ENCODE data around the gene SOCS6. TPM values are rescaled to one million over a fixed set of nuclear protein-coding genes. Genes with fewer than 3 reads are reported as not detected.

Gene SOCS6
- polyA plus RNA-seq, 2 of the 4 experiments (the other 2 are of a cell fraction), result 31.2 to 88.2 TPM

- FAIRE-seq, result no peak
- Histone ChIP-seq H3K27ac (peak overlapping the region; percentile 95 to 100), H3K4me1 (peaks cover 70% of the 10 kb centered on the region), H3K9me3 (no peaks in the 10 kb centered on the region), H3K4me3 (peak overlapping the region; percentile 38), H3K4me2 (peak overlapping the region; percentile 97)
- TF ChIP-seq HOXB5 (CRISPR knock-in tag; IDR thresholded peaks at IDR 0.05) (no peak), SREBF2 (IDR thresholded peaks at IDR 0.05) (no peak), KDM1A (IDR thresholded peaks at IDR 0.05; ENCODE audit: low read depth) (no peak), ELK1 (IDR thresholded peaks at IDR 0.05; ENCODE audit: low read depth, low read length) (no peak), HES2 (IDR thresholded peaks at IDR 0.05) (no peak)
- no peak for ATAC-seq
- CTCF ChIA-PET, result interaction anchor here (1.0 kb wide), 1 partner anchor 100 kb away, joined by 4 read pairs; no protein-coding TSS in a partner anchor
- POLR2A ChIA-PET, result no interaction called here
- no peak for DNase-seq (ENCODE audit: low read depth in 1 of 2, low spot score in 1 of 2)
- WGBS (ENCODE audit: missing lambda C conversion rate), result 44% methylated on average over 5 of the region's 5 CpGs
These were observed 5.8 kb downstream of the SOCS6 start for GRCh38 chr18:70294471-70295191.

- peak overlapping the region; percentile 95 to 100 for H3K27ac ChIP-seq
These were observed 6.6 kb downstream of the SOCS6 start for GRCh38 chr18:70295192-70296188.

GRCh38 chr18:70296289-70296688, 7.4 kb downstream of the SOCS6 start:
- Histone ChIP-seq H3K4me2 (peak overlapping the region; percentile 97), H3K27ac (peak overlapping the region; percentile 95 to 100), H3K9me3 (no peaks in the 10 kb centered on the region), H3K4me1 (peaks cover 85% of the 10 kb centered on the region), H3K4me3 (peak overlapping the region; percentile 38)
- ChIA-PET POLR2A (interaction anchor here (0.7 to 1.7 kb wide), 4 partner anchors 62 to 126 kb away, joined by 3 to 8 read pairs (median 4); no protein-coding TSS in a partner anchor), CTCF (interaction anchor here (1.0 to 2.0 kb wide), 3 partner anchors 87 to 155 kb away, joined by 4 to 7 read pairs (median 4); no protein-coding TSS in a partner anchor)
- no peak for FAIRE-seq
- TF ChIP-seq FOSB (CRISPR knock-in tag; IDR thresholded peaks at IDR 0.05) (no peak), TFCP2L1 (CRISPR knock-in tag; IDR thresholded peaks at IDR 0.05) (0 out of 2 replicates have a peak, but pooled peaks have one; percentile 29), JUN (IDR thresholded peaks at IDR 0.05) (peak in 1 of 2 experiments; percentile 35; a peak in 1 of 5 replicates), MAX (IDR thresholded peaks at IDR 0.05) (peak; percentile 57)
- peak; percentile 83 to 84 for ATAC-seq
- DNase-seq (ENCODE audit: low read depth in 1 of 2, low spot score in 1 of 2), result peak; percentile 36 to 90
- under 1% methylated on average over 10 of the region's 10 CpGs for WGBS (ENCODE audit: missing lambda C conversion rate)

More at GRCh38 chr18:70295192-70296188, 6.6 kb downstream of the SOCS6 start:
- ChIA-PET CTCF (interaction anchor here (1.0 to 2.0 kb wide), 4 partner anchors 87 to 156 kb away, joined by 4 to 7 read pairs (median 4); no protein-coding TSS in a partner anchor), POLR2A (interaction anchor here (0.6 to 1.7 kb wide), 3 partner anchors 62 to 127 kb away, joined by 3 to 8 read pairs (median 3); no protein-coding TSS in a partner anchor)
- DNase-seq (ENCODE audit: low read depth in 1 of 2, low spot score in 1 of 2), result peak in 1 of 2 experiments; percentile 43
- FAIRE-seq, result no peak
- TF ChIP-seq FOSB (CRISPR knock-in tag; IDR thresholded peaks at IDR 0.05) (0 out of 2 replicates have a peak, but pooled peaks have one; percentile 65), JUNB (IDR thresholded peaks at IDR 0.05) (no peak), RNF2 (IDR thresholded peaks at IDR 0.05; ENCODE audit: borderline replicate concordance, low read depth) (no peak), PHF8 (IDR thresholded peaks at IDR 0.05; ENCODE audit: borderline replicate concordance, low read depth) (no peak)
- Histone ChIP-seq H3K9me3 (no peaks in the 10 kb centered on the region), H3K4me3 (peak overlapping the region; percentile 38), H3K4me1 (peaks cover 78% of the 10 kb centered on the region), H3K4me2 (peak overlapping the region; percentile 97)
- 10% methylated on average over 8 of the region's 8 CpGs for WGBS (ENCODE audit: missing lambda C conversion rate)
- ATAC-seq, result peak; percentile 55 to 64

GRCh38 chr18:70296781-70297180, 7.9 kb downstream of the SOCS6 start:
- POLR2A ChIA-PET, result interaction anchor here (0.7 to 1.7 kb wide), 3 partner anchors 76 to 126 kb away, joined by 4 to 8 read pairs (median 4); no protein-coding TSS in a partner anchor
- peak overlapping the region; percentile 95 to 100 for H3K27ac ChIP-seq
- DNase-seq (ENCODE audit: low read depth in 1 of 2, low spot score in 1 of 2), result no peak
- H3K4me2 ChIP-seq, result peak overlapping the region; percentile 97
- H3K9me3 ChIP-seq, result no peaks in the 10 kb centered on the region
- H3K4me3 ChIP-seq, result peak overlapping the region; percentile 38
- TF ChIP-seq RNF2 (IDR thresholded peaks at IDR 0.05; ENCODE audit: borderline replicate concordance, low read depth) (no peak), RAD21 (conservative IDR thresholded peaks at IDR 0.05 in 1 of 2, IDR thresholded peaks at IDR 0.05 in 1 of 2) (no peak)
- ATAC-seq, result no peak
- CTCF ChIA-PET, result interaction anchor here (1.6 to 2.0 kb wide), 2 partner anchors 88 to 138 kb away, joined by 4 to 7 read pairs; no protein-coding TSS in a partner anchor
- WGBS (ENCODE audit: missing lambda C conversion rate), result 2% methylated on average over 2 of the region's 2 CpGs
- FAIRE-seq, result no peak
- H3K4me1 ChIP-seq, result peaks cover 86% of the 10 kb centered on the region

All from A549 (cell line).